Body of pancreas (tissue), 4 donors: ENCODE data around the gene SPC24. TPM values are rescaled to one million over a fixed set of nuclear protein-coding genes. Genes with fewer than 3 reads are reported as not detected.
"Not testable (repeated sequence)": the region's sequence is repeated elsewhere in the genome, so short reads cannot be mapped to it uniquely, and the experiment has no call there.

Experiments used
- ATAC-seq: fragments of 150-250 bp; one replicate; pipeline ENCODE4 v1.9.1; 2016
- DNase-seq, 4 donors: peaks; one replicate each; pipeline ENCODE4 v3.0.0-alpha.2; 2019
- H3K27ac ChIP-seq, 4 donors: fragments of 200-600 bp; sonication (generic); 1 replicate in 3 of 4; 2 replicates in 1 of 4; pipeline versions ENCODE4 v1.5.1 to v1.6.1; 2016 to 2019; ENCODE audit warnings: mild to moderate bottlenecking in 1 of 4, mixed read lengths in 1 of 4, moderate library complexity in 1 of 4
- H3K27me3 ChIP-seq, 2 donors: fragments of 200-600 bp; sonication (generic); one replicate each; pipeline ENCODE4 v1.6.0; 2016; ENCODE audit warnings: mild to moderate bottlenecking in 1 of 2
- H3K36me3 ChIP-seq, 2 donors: fragments of 200-600 bp; sonication (generic); replicated peaks in 1 of 2; 2 replicates each; pipeline ENCODE4 v1.5.1; 2016; ENCODE audit warnings: low read depth in 2 of 2; ENCODE audit not compliant: insufficient read depth in 1 of 2
- H3K4me1 ChIP-seq: fragments of 200-600 bp; sonication (generic); one replicate; pipeline ENCODE4 v1.6.0; 2016
- H3K4me3 ChIP-seq, 2 donors: fragments of 200-600 bp; sonication (generic); 1 replicate in 1 of 2; 2 replicates in 1 of 2; pipeline ENCODE4 v1.5.1; 2016 to 2019
- H3K9me3 ChIP-seq, 3 donors: fragments of 200-600 bp; sonication (generic); 1 replicate in 2 of 3; 2 replicates in 1 of 3; pipeline ENCODE4 v1.5.1; 2016
- CTCF ChIP-seq, 7 experiments: fragments of 450-650 bp in 4 of 7; fragments of 200-600 bp in 3 of 7; sonication (generic) in 3 of 7; IDR thresholded peaks; one replicate each; pipeline ENCODE4 v1.5.1; 2016 to 2019; ENCODE audit warnings: antibody characterized with exemption in 7 of 7
- POLR2A ChIP-seq, 3 donors: fragments of 450-650 bp; IDR thresholded peaks; one replicate each; pipeline ENCODE4 v1.6.1; 2016; ENCODE audit warnings: antibody characterized with exemption in 3 of 3, mild to moderate bottlenecking in 2 of 3
- WGBS, 2 donors: methylation state at CpG; one replicate each; pipeline ENCODE4 v1.1.5; 2017; 5-methylcytosine and 5-hydroxymethylcytosine counted together
- intact Hi-C: fragments of 100-400 bp; cut with DNase I; formaldehyde crosslinking; loops from one replicate; pipeline ENCODE4 v1.15.1; 2023
- total RNA-seq, 2 donors: library from RNA; depleted of rRNA; stranded (reverse); fragments of >200 nt; gene quantifications; one replicate each; pipeline ENCODE4 v1.1.0, GENCODE V29; 2016

The SPC24 gene
- total RNA-seq, 2 donors from 2014 or later = 1.8 to 6.9 TPM

GRCh38 chr19:11131471-11131870, 24.1 kb downstream of the SPC24 start:
- no peak for DNase-seq
- WGBS, 2 donors = 76 to 88% methylated on average over 5 to 7 of the region's 7 CpGs
- intact Hi-C loops = no loop called here

GRCh38 chr19:11130824-11131455, 24.6 kb downstream of the SPC24 start:
- TF ChIP-seq CTCF (IDR thresholded peaks at IDR 0.05) = peak; percentile 71 to 92 (median 88)
- TF ChIP-seq POLR2A (IDR thresholded peaks at IDR 0.05) = no peak
- intact Hi-C loops = no loop called here
- Histone ChIP-seq H3K27ac (peak overlapping the region in 3 of 4 donors; percentile 40 to 60 (median 59)), H3K4me3 (no peak overlapping the region), H3K27me3 (no peaks in the 10 kb centered on the region), H3K4me1 (peaks cover 9% of the 10 kb centered on the region), H3K36me3 (peaks cover 12 to 39% of the 10 kb centered on the region in 2 donors), H3K9me3 (no peaks in the 10 kb centered on the region)
- ATAC-seq = peak; percentile 84
- 41 to 63% methylated on average over 10 to 19 of the region's 19 CpGs for WGBS, 2 donors
- peak; percentile 84 to 88 (median 86) for DNase-seq

More at GRCh38 chr19:11131471-11131870, 24.1 kb downstream of the SPC24 start:
- H3K27ac ChIP-seq = peak overlapping the region in 2 of 4 donors; percentile 59 to 60
- peaks cover 10 to 38% of the 10 kb centered on the region in 2 donors for H3K36me3 ChIP-seq
- no peak overlapping the region for H3K4me3 ChIP-seq
- H3K4me1 ChIP-seq = peaks cover 4% of the 10 kb centered on the region
- no peaks in the 10 kb centered on the region for H3K27me3 ChIP-seq
- TF ChIP-seq POLR2A (IDR thresholded peaks at IDR 0.05) (no peak), CTCF (IDR thresholded peaks at IDR 0.05) (no peak)
- ATAC-seq = no peak
- H3K9me3 ChIP-seq = no peaks in the 10 kb centered on the region

GRCh38 chr19:11127905-11128304, 27.7 kb downstream of the SPC24 start:
- Histone ChIP-seq H3K27me3 (no peaks in the 10 kb centered on the region), H3K27ac (no peak overlapping the region), H3K9me3 (no peaks in the 10 kb centered on the region), H3K36me3 (peaks cover 23 to 48% of the 10 kb centered on the region in 2 donors), H3K4me1 (peaks cover 10% of the 10 kb centered on the region), H3K4me3 (no peak overlapping the region)
- intact Hi-C loops = loop anchor here (5.0 kb wide), 1 partner anchor 91 kb away; no protein-coding TSS in a partner anchor
- WGBS, 2 donors = 87 to 93% methylated on average over 8 to 15 of the region's 15 CpGs
- no peak for DNase-seq
- TF ChIP-seq POLR2A (IDR thresholded peaks at IDR 0.05) (no peak), CTCF (IDR thresholded peaks at IDR 0.05) (no peak)
- no peak for ATAC-seq

- H3K27me3 ChIP-seq = no peaks in the 10 kb centered on the region
- peaks cover 23 to 42% of the 10 kb centered on the region in 2 donors for H3K36me3 ChIP-seq
- DNase-seq = peak; percentile 80 to 88 (median 81)
- no peaks in the 10 kb centered on the region for H3K9me3 ChIP-seq
- peak; percentile 51 for ATAC-seq
- TF ChIP-seq POLR2A (IDR thresholded peaks at IDR 0.05) (no peak), CTCF (IDR thresholded peaks at IDR 0.05) (peak; percentile 26 to 77 (median 69))
- WGBS, 2 donors = 40 to 56% methylated on average over 6 to 11 of the region's 11 CpGs
- H3K4me3 ChIP-seq = no peak overlapping the region
- intact Hi-C loops = loop anchor here (5.0 kb wide), 1 partner anchor 89 kb away; no protein-coding TSS in a partner anchor
- H3K4me1 ChIP-seq = peaks cover 10% of the 10 kb centered on the region
- no peak overlapping the region for H3K27ac ChIP-seq
Observed at GRCh38 chr19:11125994-11126685, 29.4 kb downstream of the SPC24 start.

- H3K27ac ChIP-seq, ATAC-seq, H3K9me3 ChIP-seq, DNase-seq, H3K4me1 ChIP-seq, intact Hi-C loops, H3K27me3 ChIP-seq, H3K4me3 ChIP-seq: not testable (repeated sequence)
- WGBS, 2 donors = 93 to 95% methylated on average over 2 to 4 of the region's 4 CpGs
- H3K36me3 ChIP-seq = peaks cover 28 to 39% of the 10 kb centered on the region in 2 donors
Observed at GRCh38 chr19:11124157-11124556, 31.4 kb downstream of the SPC24 start.
